Hepatocyte (in vitro differentiated cells): ENCODE results near the gene GNAI2.

Source experiments
- EZH2 ChIP-seq: fragments of 200-600 bp; sonication (generic); IDR thresholded peaks from 2 replicates; pipeline ENCODE4 v1.6.1; 2016; ENCODE audit warnings: antibody characterized with exemption, mild to moderate bottlenecking, borderline replicate concordance
- TF ChIP-seq, protein P1 (sequence below): fragments of 200-600 bp; sonication (generic); IDR thresholded peaks from 2 replicates; pipeline ENCODE4 v1.5.1; 2016; ENCODE audit warnings: antibody characterized with exemption, mild to moderate bottlenecking; ENCODE audit not compliant: poor library complexity

DNA sequence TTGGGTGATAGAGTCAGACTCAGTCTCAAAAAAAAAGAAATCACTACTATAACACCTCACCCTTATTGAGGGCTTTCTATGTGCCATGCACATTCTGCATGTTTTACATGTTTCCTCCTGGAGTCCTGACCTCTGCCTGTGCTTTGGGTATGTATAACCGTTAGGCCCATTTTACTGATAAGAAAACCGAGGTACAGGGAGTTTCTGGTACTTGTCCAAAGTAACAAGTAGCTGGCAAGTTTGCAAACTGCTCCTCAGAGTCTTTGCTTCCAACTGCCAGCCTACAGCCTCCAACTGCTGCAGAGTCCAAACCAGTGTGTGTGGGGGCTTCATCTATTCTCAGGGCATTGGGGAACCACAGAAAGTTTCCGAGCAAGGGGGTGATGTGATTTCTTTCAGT, 3.7 kb upstream of the GNAI2 start:
- TF ChIP-seq EZH2: no peak
- TF ChIP-seq, protein P1, sequence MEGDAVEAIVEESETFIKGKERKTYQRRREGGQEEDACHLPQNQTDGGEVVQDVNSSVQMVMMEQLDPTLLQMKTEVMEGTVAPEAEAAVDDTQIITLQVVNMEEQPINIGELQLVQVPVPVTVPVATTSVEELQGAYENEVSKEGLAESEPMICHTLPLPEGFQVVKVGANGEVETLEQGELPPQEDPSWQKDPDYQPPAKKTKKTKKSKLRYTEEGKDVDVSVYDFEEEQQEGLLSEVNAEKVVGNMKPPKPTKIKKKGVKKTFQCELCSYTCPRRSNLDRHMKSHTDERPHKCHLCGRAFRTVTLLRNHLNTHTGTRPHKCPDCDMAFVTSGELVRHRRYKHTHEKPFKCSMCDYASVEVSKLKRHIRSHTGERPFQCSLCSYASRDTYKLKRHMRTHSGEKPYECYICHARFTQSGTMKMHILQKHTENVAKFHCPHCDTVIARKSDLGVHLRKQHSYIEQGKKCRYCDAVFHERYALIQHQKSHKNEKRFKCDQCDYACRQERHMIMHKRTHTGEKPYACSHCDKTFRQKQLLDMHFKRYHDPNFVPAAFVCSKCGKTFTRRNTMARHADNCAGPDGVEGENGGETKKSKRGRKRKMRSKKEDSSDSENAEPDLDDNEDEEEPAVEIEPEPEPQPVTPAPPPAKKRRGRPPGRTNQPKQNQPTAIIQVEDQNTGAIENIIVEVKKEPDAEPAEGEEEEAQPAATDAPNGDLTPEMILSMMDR: no peak
